ENCODE results near the gene RAB9A. TPM values are rescaled to one million over a fixed set of nuclear protein-coding genes. Genes with fewer than 3 reads are reported as not detected.
"Not testable (repeated sequence)": the region's sequence is repeated elsewhere in the genome, so short reads cannot be mapped to it uniquely, and the experiment has no call there.

The RAB9A gene
- total RNA-seq, 2 experiments from 2014 or later = 30.8 to 31.7 TPM

- TF ChIP-seq CTCF (IDR thresholded peaks at IDR 0.05) = no peak
- ATAC-seq (no peak), DNase-seq (no peak)
- Mint-ChIP-seq H3K9me3 (no peaks in the 10 kb centered on the region), H3K4me3 (no peak overlapping the region), H3K4me1 (ENCODE audit: low read depth) (peaks cover 50% of the 10 kb centered on the region), H3K36me3 (ENCODE audit: low read depth) (peaks cover 61% of the 10 kb centered on the region), H3K27me3 (no peaks in the 10 kb centered on the region), H3K27ac (peak overlapping the region; percentile 46)
- CTCF ChIA-PET = no interaction called here
- POLR2A ChIA-PET = no interaction called here
- intact Hi-C loops (cut with micrococcal nuclease) = no loop called here
Observed at GRCh38 chrX:13721371-13721770, 32.4 kb downstream of the RAB9A start.

GRCh38 chrX:13721819-13722519 lies 33.0 kb downstream of the RAB9A start:
- H3K4me3 Mint-ChIP-seq = no peak overlapping the region
- ChIA-PET CTCF (no interaction called here), POLR2A (interaction anchor here (0.6 to 1.1 kb wide), 2 partner anchors 23 to 33 kb away, joined by 3 to 5 read pairs; partner anchors contain the start of gene RAB9A)
- intact Hi-C loops (cut with micrococcal nuclease) = no loop called here
- H3K27me3 Mint-ChIP-seq = no peaks in the 10 kb centered on the region
- peaks cover 64% of the 10 kb centered on the region for H3K36me3 Mint-ChIP-seq (ENCODE audit: low read depth)
- no peak for TF ChIP-seq CTCF (IDR thresholded peaks at IDR 0.05)
- DNase-seq (no peak), ATAC-seq (no peak)
- peaks cover 52% of the 10 kb centered on the region for H3K4me1 Mint-ChIP-seq (ENCODE audit: low read depth)
- peak overlapping the region; percentile 43 for H3K27ac Mint-ChIP-seq
- no peaks in the 10 kb centered on the region for H3K9me3 Mint-ChIP-seq

GRCh38 chrX:13724878-13725277 lies 36.0 kb downstream of the RAB9A start:
- H3K4me1 Mint-ChIP-seq (ENCODE audit: low read depth) = peaks cover 55% of the 10 kb centered on the region

GRCh38 chrX:13726583-13726982 lies 37.7 kb downstream of the RAB9A start:
- POLR2A ChIA-PET; DNase-seq; H3K9me3 Mint-ChIP-seq; H3K27me3 Mint-ChIP-seq; ATAC-seq; H3K4me3 Mint-ChIP-seq; intact Hi-C loops (cut with micrococcal nuclease): not testable (repeated sequence)
- Mint-ChIP-seq H3K27ac (peak overlapping the region; percentile 80), H3K36me3 (ENCODE audit: low read depth) (peaks cover 77% of the 10 kb centered on the region), H3K4me1 (ENCODE audit: low read depth) (peaks cover 65% of the 10 kb centered on the region)
- CTCF ChIA-PET = interaction anchor here (1.8 kb wide), 1 partner anchor 10 kb away, joined by 4 read pairs; no protein-coding TSS in a partner anchor

More at GRCh38 chrX:13724878-13725277, 36.0 kb downstream of the RAB9A start:
- Mint-ChIP-seq H3K36me3 (ENCODE audit: low read depth) (peaks cover 70% of the 10 kb centered on the region), H3K27ac (peak overlapping the region; percentile 34)
- POLR2A ChIA-PET = interaction anchor here (0.9 to 1.1 kb wide), 2 partner anchors 9 to 12 kb away, joined by 3 read pairs; partner anchors contain the start of genes OFD1 and TRAPPC2
- H3K4me3 Mint-ChIP-seq; intact Hi-C loops (cut with micrococcal nuclease); H3K27me3 Mint-ChIP-seq; H3K9me3 Mint-ChIP-seq; CTCF ChIA-PET; ATAC-seq: not testable (repeated sequence)
- DNase-seq = peak; percentile 64

GRCh38 chrX:13730523-13730922 lies 41.6 kb downstream of the RAB9A start:
- H3K27ac Mint-ChIP-seq, H3K27me3 Mint-ChIP-seq, H3K4me3 Mint-ChIP-seq, CTCF ChIA-PET, DNase-seq, ATAC-seq, H3K9me3 Mint-ChIP-seq: not testable (repeated sequence)
- POLR2A ChIA-PET = interaction anchor here (0.7 kb wide), 1 partner anchor 299 kb away, joined by 3 read pairs; the partner anchor contains the start of gene GEMIN8
- intact Hi-C loops (cut with micrococcal nuclease) = loop anchor here (10.0 kb wide), 2 partner anchors 46 to 76 kb away; partner anchors contain the start of genes RAB9A and TCEANC
- Mint-ChIP-seq H3K4me1 (ENCODE audit: low read depth) (peaks cover 63% of the 10 kb centered on the region), H3K36me3 (ENCODE audit: low read depth) (peaks cover 72% of the 10 kb centered on the region)

GRCh38 chrX:13732246-13733067 lies 43.5 kb downstream of the RAB9A start:
- POLR2A ChIA-PET = interaction anchor here (0.9 kb wide), 1 partner anchor 44 kb away, joined by 3 read pairs; the partner anchor contains the start of gene RAB9A
- CTCF ChIA-PET = no interaction called here
- DNase-seq (no peak), ATAC-seq (no peak)
- H3K27ac Mint-ChIP-seq = peak overlapping the region; percentile 40
- H3K4me1 Mint-ChIP-seq (ENCODE audit: low read depth) = peaks cover 52% of the 10 kb centered on the region
- intact Hi-C loops (cut with micrococcal nuclease) = loop anchor here (10.0 kb wide), 2 partner anchors 48 to 78 kb away; partner anchors contain the start of genes RAB9A and TCEANC
- H3K27me3 Mint-ChIP-seq = no peaks in the 10 kb centered on the region
- TF ChIP-seq CTCF (IDR thresholded peaks at IDR 0.05) = no peak
- H3K4me3 Mint-ChIP-seq = peak overlapping the region; percentile 4
- H3K9me3 Mint-ChIP-seq = peaks cover 3% of the 10 kb centered on the region
- peaks cover 57% of the 10 kb centered on the region for H3K36me3 Mint-ChIP-seq (ENCODE audit: low read depth)
